Omental fat pad (tissue), 4 donors: ENCODE data around the gene USP1. TPM values are rescaled to one million over a fixed set of nuclear protein-coding genes. Genes with fewer than 3 reads are reported as not detected.

Source experiments
- ATAC-seq: fragments of 150-250 bp; one replicate; pipeline ENCODE4 v1.9.1; 2016; ENCODE audit warnings: mild to moderate bottlenecking, moderate library complexity; ENCODE audit not compliant: low FRiP score
- DNase-seq: peaks from one replicate; pipeline ENCODE4 v3.0.0-alpha.2; 2019; ENCODE audit warnings: low spot score
- total RNA-seq, 4 donors: library from RNA; depleted of rRNA; stranded (reverse); fragments of >200 nt; gene quantifications; one replicate each; pipeline ENCODE4 v1.1.0, GENCODE V29; 2016
- TF ChIP-seq, protein P1 (sequence below), 3 donors: fragments of 450-650 bp; IDR thresholded peaks; one replicate each; pipeline ENCODE4 v1.5.1; 2016 to 2017; ENCODE audit warnings: antibody characterized with exemption in 3 of 3, mild to moderate bottlenecking in 3 of 3, moderate library complexity in 2 of 3

USP1 gene
- total RNA-seq, 4 donors from 2014 or later = 15.1 to 26.2 (median 16.2) TPM

DNA sequence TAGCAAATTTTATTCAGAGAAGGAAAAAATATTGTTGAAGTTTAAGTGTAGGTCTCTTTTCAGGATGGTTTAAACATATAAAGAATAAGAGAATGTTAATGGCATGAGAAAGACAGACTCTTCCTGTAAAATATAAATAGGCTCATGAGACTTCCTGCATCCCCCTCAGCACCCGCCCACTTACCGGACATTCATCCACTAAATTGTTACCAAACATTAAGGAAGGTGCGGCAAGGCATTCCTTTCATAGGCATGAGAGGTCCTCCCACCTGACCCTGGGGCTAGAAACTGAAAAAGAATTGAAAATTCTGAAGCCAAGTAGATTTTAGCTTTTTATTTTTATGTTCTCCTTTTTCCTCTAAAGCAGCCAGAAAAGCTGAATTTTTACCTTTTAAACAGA is 10.6 kb upstream of the USP1 start:
- ATAC-seq (peak; percentile 47), DNase-seq (no peak)
- TF ChIP-seq, protein P1, sequence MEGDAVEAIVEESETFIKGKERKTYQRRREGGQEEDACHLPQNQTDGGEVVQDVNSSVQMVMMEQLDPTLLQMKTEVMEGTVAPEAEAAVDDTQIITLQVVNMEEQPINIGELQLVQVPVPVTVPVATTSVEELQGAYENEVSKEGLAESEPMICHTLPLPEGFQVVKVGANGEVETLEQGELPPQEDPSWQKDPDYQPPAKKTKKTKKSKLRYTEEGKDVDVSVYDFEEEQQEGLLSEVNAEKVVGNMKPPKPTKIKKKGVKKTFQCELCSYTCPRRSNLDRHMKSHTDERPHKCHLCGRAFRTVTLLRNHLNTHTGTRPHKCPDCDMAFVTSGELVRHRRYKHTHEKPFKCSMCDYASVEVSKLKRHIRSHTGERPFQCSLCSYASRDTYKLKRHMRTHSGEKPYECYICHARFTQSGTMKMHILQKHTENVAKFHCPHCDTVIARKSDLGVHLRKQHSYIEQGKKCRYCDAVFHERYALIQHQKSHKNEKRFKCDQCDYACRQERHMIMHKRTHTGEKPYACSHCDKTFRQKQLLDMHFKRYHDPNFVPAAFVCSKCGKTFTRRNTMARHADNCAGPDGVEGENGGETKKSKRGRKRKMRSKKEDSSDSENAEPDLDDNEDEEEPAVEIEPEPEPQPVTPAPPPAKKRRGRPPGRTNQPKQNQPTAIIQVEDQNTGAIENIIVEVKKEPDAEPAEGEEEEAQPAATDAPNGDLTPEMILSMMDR (IDR thresholded peaks at IDR 0.05) = no peak

DNA sequence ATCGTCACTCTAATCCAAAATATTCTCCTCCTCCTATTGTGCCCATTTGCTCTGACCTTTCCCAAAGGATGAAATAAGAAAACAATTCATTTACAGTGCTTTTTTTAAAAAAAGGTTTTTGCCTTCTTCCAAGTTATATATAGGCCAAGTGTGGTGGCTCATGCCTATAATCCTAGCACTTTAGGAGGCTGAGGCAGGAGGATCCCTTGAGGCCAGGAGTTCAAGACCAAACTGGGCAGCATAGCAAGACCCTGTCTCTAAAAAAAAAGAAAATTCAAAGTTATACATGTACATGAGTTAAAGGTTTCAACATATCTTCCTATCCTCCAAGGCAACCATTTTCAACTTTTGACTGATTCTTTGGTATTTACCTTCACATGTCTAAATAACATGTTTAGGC is 10.1 kb upstream of the USP1 start:
- ATAC-seq (no peak), DNase-seq (no peak)
- TF ChIP-seq, protein P1 (IDR thresholded peaks at IDR 0.05) = no peak

DNA sequence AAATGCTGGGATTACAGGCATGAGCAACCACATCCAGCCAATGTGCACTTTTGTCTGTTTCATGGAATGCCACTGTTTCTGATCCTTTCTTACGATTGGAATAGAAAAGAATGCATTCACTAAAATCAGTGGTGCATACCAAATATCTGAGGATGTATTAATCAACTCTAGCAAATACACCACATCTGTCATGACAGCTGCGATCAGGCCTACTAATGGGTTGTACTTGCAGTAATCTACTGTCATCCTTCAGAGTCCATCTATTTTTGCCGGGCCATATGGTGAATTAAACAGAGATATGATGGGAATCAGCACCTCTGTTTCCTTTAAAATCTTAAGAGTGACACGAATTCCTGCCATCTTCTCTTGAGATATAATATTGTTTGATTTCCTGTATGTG is 8.5 kb upstream of the USP1 start:
- DNase-seq (no peak), ATAC-seq (no peak)
- TF ChIP-seq, protein P1 (IDR thresholded peaks at IDR 0.05) = no peak

DNA sequence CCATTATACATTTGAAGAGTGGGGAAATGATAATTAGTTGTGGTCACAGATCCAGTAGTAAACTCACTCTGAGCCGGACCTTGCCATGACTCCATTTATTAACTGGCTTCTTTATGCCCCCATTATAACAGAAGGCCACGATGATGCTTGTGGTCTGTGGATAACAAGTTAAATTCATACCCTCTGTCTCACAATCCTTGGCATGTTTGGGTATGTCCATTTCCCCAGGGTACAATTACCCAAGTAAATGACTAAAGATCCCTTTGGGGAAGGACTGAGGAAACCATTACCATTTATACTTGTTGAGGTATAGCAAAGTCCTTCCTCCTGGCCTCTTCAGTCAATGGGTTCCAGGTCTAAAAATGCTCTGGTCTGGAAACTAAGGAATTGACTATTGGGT is 7.3 kb upstream of the USP1 start:
- ATAC-seq (no peak), DNase-seq (no peak)
- TF ChIP-seq, protein P1 (IDR thresholded peaks at IDR 0.05) = no peak

DNA sequence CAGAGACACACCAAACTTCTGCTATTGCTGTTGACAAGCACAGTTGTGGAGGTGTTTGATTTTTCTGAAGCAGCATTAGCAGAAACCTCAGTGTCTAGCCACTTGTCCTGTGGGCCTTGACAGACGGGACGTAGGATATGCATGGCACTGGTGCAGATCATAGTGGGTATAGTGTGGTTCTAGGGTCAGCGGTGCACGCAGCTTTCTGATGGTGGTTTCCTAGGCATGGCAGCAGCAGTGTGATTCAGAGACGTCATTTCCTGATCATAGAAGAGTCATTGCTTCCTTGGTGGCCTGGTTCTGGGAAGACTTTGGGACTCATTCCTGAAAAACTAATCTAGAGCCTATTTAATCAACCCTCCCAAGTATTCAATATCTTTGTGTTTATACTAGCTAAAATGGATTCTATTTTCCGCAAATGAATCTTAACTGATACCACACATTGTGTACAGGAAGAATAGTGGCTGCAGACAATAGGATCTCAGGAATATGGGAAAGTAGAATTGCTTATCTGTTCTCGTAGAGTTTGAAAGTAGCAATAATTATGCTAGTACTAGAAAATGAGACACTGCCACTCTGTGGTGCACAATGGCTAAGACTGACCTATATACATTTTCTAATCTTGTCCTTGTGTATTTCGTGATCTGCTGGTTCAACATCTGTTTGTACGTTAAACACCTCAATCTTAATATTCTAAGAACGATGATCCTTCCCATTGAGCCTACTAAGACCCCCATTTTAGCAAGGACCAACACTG is 2.8 kb upstream of the USP1 start:
- DNase-seq = no peak
- ATAC-seq = no peak
- TF ChIP-seq, protein P1 (IDR thresholded peaks at IDR 0.05) = no peak

DNA sequence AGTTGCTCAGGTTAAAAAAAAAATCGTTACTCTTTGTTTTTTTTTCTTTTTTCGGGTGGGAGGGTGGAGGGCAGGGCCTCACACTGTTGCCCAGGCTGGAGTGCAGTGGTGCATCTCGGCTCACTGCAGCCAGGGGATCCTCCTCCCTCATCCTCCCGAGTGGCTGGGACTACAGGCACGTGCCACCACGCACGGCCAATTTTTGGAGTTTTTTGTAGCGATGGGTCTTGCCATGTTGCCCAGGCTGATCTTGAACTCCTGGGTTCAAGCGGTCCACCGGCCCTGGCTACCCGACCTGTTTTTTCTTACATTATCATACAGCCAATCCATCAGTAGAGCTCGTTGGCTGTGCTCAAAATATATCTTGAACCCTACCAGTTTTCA is 2.2 kb upstream of the USP1 start:
- DNase-seq (no peak), ATAC-seq (no peak)
- TF ChIP-seq, protein P1 (IDR thresholded peaks at IDR 0.05) = no peak
